Hypothalamus (tissue), 51 donors: ENCODE measurements around the gene SLC17A2.

Source experiments
- DNase-seq, 51 donors: peaks; one replicate each; lab custom pipeline; 2025; lab: John Stamatoyannopoulos, UW

The SLC17A2 gene, protein sequence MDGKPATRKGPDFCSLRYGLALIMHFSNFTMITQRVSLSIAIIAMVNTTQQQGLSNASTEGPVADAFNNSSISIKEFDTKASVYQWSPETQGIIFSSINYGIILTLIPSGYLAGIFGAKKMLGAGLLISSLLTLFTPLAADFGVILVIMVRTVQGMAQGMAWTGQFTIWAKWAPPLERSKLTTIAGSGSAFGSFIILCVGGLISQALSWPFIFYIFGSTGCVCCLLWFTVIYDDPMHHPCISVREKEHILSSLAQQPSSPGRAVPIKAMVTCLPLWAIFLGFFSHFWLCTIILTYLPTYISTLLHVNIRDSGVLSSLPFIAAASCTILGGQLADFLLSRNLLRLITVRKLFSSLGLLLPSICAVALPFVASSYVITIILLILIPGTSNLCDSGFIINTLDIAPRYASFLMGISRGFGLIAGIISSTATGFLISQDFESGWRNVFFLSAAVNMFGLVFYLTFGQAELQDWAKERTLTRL

DNA sequence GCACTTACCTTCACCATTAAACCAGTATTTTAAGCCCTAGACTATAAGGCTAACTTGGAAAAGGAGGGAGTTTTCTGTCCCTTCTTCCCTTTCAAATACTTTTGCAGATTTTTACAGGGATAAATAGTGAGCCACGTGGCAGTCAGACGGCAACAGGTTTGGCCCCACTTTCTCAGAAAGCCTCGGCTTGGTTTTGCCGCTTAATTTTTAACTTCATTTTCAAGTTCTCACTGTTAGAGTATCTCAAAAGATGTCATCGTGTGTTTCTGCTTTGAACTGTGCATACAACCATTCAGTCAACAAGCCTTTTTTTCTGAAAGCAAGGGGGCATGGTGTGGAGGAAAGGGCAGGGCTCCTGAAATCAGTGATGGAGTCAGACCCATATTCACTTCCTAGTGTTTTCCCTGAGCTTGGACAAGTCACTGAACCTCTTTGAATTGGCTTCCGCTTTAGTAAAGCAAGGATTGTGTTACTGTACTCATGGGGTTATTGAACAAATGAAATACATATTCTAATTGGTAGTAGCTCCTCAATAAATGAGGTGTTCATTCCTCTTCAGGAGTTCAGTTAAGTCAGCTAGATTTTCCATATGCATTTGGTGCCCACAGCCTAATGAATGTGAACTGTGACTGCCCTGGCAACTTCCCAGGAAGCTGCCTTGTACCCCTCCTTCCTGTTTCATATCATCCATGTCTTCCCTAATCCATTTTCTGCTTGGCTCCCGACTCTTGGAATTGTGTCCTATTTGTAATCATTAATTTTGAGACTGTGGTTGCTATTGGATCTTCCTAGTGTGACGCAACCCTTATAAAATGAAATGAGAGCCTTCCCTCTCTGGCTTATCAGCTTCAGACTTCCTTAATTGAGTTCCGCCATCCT, at the start of gene SLC17A2:
TSS of gene SLC17A2 (minus strand) at position 160 of the 879 bp plus-strand sequence. CDS start 4,895 bp downstream, outside the sequence.
- DNase-seq = no peak

DNA sequence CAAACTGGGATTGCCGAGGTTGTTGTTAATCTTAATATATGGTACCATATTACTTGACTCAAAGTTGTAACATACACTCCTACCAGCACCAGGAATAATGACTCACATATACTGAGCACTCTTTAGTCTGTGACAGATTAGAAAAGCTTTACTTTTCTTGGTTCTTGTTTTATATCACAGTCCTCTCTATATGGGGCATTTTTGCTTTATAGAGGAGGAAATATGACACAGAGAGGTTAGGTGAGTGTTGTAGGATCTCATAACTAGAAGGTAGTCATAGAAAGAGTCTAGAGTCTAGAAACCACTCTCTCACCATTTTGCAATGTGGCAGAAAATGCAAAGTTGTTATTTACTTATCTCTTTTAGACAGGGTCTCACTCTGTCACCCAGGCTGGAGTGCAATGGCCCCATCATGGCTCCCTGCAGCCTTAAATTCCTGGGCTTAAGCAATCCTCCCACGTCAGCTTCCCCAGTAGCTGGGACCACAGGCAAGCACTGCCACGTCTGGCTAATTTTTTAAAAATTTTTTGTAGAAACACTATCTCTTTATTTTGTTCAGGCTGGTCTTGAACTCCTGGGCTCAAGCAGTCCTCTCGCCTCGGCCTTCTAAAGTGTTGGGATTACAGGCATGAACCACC, 45.6 kb upstream of the SLC17A2 start:
- DNase-seq = no peak

DNA sequence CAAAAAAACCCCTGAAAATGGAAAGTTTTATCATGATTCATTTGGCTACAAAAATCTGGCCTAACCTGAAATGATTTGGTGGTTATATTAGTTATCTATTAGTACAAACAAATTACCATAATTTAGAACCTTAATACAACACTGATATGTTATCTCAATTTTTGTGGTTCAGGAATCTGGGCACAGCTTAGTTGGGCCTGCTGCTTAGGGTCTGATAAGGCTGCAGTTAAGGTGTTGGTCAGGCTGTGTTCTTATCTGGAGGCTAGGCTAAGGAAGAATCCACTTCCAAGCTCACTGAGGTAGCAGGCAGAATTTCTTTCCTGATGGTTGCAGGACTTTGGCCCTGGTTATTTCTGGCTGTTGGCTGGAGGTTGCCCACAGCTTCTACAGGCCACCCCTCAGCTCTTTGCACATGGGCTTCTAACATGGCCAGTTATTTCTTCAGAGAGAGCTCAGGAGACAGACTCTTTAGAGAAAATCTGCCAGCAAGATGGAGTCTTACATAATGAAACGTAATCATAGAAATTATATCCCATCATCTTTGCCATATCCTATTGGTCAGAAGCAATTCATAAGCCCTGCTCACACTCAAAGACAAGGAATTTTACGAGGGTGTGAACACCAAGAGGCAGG, 43.5 kb upstream of the SLC17A2 start:
- no peak for DNase-seq

DNA sequence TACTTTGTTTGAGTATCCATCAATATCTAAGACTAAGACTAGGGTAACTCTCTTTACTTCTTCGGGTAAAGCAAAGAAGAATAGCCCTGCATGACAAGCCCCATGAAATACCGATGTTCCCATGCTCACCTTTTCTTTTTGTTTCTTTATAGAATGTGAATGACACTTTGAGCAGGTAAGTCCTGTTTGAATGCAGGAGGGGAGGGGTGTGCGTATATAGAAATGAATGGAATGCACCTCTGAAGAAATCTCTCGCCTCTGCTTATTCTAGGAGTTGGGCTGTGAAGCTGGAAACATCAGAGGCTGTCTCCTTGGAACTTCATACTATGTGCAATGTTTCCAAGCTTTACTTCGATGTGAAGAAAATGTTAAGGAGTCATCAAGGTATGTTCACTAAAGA, 42.4 kb upstream of the SLC17A2 start:
- DNase-seq = no peak

DNA sequence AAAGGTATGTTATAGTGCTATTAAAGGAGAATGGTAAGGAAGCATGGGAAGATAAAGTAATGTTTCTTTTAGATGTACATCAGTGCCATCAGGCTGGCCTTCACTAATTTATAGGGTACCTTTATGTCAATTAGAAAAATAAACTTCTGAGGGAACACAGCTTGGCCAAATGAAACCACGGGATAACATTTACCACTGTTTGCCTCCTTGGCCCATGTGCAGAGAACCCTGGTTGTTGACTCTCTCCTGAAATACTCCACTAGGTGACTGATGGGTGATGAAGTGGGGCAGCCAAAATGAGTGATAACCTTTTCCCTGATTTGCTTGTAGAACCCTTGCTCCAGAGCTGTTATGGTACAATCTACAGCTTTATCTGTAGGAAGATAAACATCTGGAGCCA, 41.6 kb upstream of the SLC17A2 start:
- DNase-seq = no peak

DNA sequence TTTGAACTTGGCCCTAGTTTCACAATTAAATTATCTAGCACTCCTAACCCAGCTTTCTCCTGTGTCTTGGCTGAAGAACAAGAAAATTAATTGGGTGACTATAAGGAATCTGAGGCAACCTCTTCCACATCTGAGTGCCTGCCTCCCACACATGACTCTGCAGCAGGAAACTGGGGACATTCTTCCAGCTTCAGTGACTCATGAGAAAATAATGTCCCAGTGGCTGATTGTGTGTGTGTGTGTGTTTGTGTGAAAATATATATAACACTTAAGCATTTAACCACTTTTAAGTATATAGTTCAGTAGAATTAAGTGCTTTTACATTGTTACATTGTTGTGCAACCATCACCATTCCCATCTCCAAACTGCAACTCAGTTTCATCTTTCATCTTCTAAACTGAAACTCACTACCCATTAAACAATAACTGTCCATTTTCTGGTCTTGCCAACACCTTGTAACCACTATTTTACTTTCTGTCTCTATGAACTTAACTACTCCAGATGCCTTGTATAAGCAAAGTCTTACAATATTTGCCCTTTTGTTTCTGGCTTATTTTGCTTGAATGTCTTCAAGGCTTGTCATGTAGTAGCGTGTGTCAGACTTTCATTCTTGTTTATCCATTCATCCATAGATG, 40.8 kb upstream of the SLC17A2 start:
- DNase-seq = peak in 1 of 51 donors; percentile 10

DNA sequence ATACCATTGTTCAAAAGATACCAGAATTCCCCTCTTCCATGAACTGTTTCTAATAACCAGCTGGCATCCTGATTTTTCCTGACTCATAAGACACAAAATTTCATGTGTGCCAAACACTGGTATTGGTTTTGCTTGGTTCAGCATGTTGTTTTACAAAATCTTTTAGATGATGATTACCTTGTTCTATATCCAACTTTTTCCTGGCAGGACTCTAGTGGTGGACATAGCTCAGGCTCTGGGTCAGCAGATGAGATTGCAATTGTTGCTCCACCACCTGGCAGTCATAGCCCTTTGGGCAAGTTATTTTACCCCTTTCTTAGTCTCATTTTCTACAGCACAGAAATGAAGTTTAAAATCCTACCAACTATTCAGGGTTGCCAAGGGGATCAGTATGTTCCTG, 38.3 kb upstream of the SLC17A2 start:
- no peak for DNase-seq

DNA sequence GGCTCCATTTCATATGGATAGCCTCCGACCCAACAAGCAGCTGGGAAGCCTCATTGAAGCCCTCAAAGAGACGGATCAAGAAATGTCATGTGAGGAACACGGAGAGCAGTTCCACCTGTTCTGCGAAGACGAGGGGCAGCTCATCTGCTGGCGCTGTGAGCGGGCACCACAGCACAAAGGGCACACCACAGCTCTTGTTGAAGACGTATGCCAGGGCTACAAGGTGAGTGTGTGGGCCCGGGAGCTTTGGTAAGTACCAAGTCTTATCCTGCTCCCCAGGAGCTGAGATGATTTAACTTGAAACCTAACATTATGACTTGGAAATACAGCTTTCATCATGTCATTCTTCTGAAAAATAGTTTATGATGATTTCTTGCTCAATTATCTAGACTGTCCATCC, 36.2 kb upstream of the SLC17A2 start:
- DNase-seq = no peak

DNA sequence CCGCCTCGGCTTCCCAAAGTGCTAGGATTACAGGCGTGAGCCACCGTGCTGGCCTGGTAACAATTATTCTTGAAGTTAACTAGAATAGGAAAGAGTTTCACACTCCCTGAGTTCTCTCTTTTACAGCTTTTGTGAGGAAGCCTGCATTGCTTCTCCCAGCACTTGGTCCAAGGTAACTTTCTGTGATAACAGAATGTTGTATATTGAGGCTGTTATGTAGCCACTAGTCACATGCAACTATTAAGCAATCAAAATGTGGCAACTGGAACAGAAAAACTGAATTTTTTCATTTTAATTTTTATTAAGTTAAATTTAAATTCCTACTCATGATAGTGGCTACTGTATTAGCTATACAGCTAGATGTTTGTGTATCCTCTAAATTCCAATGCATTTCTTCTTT, 34.6 kb upstream of the SLC17A2 start:
- no peak for DNase-seq

DNA sequence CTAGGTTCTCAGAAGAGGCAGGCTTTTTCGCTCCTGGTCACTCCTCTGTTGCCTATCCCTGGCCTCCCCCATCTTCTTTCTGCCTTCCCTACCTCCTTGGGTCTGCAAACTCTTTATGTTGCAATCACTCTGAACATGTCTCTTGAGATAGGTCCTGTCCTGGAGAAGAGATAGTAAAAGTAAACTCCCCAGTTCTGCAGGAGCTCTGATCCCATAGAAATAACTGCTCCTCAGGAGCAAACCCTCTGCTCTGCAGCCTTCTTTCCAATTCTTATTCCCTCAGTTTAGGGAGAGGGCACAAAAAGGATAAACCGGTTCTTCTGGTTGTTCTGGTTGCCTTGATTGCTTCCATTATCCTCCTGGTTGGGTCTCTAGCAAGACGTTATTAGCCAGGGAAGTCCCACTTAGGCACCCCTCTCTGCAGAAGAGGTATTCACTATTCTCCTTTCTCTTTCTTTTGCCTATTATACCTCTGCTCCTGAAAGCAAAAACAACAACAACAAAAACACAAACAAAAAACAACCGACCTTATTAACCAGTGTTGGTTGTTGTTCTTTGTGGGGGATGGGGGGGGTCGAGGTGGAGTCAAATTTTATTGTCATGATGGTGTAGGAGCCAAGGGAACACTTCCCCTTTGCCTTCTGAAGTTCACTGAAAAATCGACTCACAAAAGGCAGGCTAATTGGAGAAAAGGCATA, 33.1 kb upstream of the SLC17A2 start:
- no peak for DNase-seq

DNA sequence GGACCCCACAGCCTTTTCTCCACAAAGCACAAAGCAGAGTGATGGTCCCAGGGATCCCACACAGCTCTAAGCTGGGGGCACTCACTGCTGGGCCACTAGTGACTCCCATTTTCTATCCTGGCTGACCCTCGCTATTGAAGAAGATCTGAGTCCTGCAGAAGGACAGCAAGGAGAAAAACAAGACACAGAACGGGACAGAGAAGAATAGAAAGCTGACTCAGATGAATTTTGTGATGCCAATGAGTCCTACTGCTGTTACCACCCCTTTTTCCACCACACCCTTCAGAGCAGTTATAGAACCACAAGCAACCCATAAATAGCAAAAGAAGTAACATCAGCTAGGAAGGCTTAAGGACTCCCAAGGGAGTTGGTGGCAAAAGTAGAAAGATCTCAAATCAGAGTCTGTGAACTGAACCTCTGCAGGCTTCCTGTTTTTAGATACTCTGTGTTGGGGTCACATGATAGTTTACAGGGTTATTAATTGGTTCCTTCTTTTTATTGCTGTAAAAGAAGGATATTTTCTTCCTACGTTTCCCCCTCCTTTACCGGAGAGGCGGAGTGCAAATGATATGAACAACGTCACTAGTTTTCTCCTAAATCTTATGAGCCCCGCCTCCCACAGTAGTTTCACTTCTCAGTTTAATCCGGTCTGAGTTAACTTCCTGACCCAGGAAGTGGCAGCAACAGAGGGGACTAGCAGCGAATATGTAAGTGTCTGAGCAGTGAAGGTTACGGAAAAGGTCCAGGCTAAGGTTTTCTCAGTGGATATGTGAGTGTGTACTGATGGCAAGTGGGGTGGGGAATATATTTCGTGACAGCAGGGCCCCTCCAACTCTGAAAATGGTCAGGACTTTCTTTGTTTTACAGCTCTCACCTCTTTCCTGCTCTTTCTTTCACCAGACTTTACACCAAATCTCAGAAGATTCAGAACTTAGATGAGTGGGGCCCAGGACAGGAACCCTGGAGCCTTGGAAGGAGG, 31.9 kb upstream of the SLC17A2 start, which contains the start of gene TRIM38:
TSS of gene TRIM38 (plus strand) at position 654 of the 979 bp plus-strand sequence. CDS start 3,721 bp downstream, outside the sequence.
- DNase-seq = peak in 22 of 51 donors; percentile 0 to 59 (median 4)

DNA sequence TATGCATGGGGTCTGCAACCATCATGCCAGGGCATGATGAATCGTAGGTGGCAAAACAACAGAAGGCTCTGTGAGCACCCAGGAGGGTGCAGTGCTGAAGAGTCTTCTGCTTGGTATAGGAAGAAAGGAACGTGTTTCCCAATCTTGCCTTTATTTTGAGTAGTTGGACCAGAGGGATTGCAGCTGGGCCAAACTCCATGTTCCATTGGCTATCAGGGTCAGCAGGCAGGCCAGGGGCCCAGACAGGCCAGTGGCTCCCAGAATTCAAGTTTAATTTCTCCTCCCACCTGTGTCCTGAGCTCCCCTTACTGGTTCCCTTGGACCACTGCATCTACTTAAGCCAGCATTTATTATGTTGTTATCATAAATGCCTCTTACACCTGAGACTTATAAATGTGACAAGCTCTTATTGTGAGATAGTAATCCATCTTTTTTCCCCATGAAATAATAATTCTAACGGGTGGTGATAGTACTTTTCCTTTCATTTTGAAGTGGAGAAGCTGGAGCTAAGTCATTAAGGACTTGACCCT, 31.2 kb upstream of the SLC17A2 start:
- DNase-seq = no peak

DNA sequence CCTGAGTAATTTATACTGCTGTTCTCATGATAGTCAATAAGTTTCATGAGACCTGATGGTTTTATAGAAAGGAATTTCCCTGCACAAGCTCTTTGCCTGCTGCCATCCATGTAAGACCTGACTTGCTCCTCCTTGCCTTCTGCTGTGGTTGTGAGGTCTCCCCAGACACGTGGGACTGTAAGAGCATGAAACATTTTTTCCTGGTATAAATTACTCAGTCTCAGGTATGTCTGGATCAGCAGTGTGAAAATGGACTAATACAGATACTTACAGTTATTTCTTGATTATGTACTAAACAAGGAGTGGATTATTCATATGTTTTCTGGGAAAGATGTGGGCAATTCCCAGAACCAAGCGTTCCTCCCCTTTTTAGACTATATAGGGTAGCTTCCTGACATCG, 30.2 kb upstream of the SLC17A2 start:
- DNase-seq = no peak

DNA sequence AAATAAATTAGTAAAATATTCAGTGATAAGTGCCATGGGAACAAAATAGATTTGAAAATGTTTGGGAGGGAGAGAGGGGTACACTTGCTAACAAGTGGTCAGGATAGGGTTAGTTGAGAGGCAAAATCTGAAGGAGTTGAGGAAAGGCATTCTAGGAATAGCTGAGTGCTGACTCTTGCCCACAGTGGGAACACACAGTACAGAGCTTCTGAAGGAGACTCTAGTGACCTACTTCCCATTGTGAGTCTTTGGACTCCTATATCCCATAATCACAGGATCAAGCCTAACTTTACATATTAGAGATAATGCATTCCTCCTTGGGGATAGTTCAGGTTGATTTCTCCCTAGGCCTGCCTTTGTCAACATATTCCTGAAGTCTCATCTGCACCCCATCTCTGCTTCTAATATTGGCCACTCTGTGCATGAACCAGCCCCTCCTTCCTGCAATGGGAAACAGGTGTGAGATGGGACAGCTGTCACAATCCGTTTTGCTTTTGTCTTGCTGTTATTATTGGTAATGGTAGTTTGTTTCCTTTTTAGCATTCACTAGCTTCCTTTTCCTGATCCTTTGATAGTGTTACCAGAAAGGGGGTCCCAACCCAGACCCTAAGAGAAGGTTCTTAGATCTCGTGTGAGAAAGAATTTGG, 29.5 kb upstream of the SLC17A2 start:
- no peak for DNase-seq

DNA sequence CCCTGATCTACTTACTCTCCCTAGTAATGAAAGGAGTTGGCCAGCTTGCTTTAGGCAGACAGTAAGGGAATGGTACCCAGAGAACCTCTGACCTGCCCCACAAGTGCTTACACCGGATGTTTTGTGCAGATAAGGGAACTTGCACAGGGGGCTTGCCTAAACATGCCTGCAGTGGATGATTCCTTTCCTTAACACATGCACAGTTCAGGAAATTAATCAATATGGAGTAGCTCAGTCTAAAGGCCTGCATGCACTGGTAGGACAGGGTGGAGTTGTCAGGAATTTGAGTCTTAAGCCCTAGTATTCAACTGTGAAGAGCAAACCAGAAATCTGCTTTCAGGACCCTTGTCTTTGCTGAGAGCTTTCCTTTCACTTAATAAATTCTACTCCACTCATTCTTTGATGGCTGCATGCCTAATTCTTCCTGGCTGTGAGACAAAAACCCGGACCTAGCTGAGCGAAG, 28.2 kb upstream of the SLC17A2 start:
- no peak for DNase-seq

DNA sequence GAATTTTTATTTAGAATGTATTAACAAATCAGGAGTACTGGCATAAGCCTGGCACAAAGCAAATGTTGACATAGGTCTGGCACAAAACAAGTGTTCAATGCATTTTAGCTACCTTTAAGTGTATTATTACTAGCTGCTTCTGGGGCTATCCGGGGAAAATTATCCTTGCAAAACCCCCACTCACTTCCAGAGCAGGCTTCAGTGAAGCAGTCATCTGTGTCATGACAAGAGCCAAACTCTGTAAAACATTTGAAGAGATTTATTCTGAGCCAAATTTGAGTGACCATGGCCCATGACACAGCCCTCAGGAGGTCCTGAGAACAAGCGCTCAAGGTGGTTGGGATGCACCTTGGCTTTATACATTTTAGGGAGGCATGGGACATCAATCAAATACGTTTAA, 25.7 kb upstream of the SLC17A2 start:
- DNase-seq = no peak

DNA sequence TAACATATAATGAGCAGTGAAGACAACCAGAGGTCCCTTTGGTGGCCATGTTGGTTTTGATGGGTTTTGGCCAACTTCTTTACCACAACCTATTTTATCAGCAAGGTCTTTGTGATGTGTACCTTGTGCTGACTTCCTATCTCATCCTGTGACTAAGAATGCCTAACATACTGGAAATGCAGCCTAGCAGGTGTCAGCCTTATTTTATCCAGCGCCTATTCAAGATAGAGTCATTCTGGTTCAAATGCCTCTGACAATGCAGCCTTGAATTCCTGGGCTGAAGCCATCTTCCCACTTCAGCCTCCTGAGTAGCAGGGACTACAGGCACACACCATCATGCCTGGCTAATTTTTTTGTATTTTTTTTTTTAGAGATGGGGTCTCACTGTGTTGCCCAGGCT, 24.3 kb upstream of the SLC17A2 start:
- DNase-seq = no peak
